Neural cell (in vitro differentiated cells): ENCODE measurements around the gene AGRN. TPM values are rescaled to one million over a fixed set of nuclear protein-coding genes. Genes with fewer than 3 reads are reported as not detected.
A peak's percentile ranks its signal among the peaks of the same experiment; 100 is the strongest.

Experiments used
- H2AFZ ChIP-seq: fragments of 200-600, 300-800 bp; sonication (generic), shearing (Covaris generic); 2 replicates; pipeline ENCODE4 v1.6.0; 2014; ENCODE audit warnings: low read depth, mild to moderate bottlenecking, antibody characterized with exemption, low read length, moderate library complexity
- H3F3A ChIP-seq: fragments of 200-600 bp; shearing (Covaris generic); 2 replicates; pipeline ENCODE4 v1.6.1; 2016; ENCODE audit warnings: mild to moderate bottlenecking, moderate library complexity, mixed read lengths, antibody characterized with exemption, low read length; ENCODE audit not compliant: insufficient read depth, poor library complexity, severe bottlenecking
- H3K27ac ChIP-seq: fragments of 200-600, 300-800 bp; sonication (generic), shearing (Covaris generic); 2 replicates; pipeline ENCODE4 v1.5.1; 2014; ENCODE audit warnings: mild to moderate bottlenecking, low read length, moderate library complexity
- H3K27me3 ChIP-seq: fragments of 300-800, 200-600 bp; sonication (generic), shearing (Covaris generic); 2 replicates; pipeline ENCODE4 v1.6.0; 2014; ENCODE audit warnings: mild to moderate bottlenecking, low read depth, low read length, moderate library complexity; ENCODE audit not compliant: insufficient read depth
- H3K36me3 ChIP-seq: fragments of 300-800, 200-600 bp; sonication (generic), shearing (Covaris generic); 2 replicates; pipeline ENCODE4 v1.5.1; 2014; ENCODE audit warnings: mild to moderate bottlenecking, antibody characterized with exemption, low read length, moderate library complexity; ENCODE audit not compliant: insufficient read depth
- H3K4me2 ChIP-seq: fragments of 300-800, 200-600 bp; sonication (generic), shearing (Covaris generic); 2 replicates; pipeline ENCODE4 v1.6.0; 2014; ENCODE audit warnings: mild to moderate bottlenecking, low read length
- H3K4me3 ChIP-seq: fragments of 300-800, 200-600 bp; sonication (generic), shearing (Covaris generic); 2 replicates; pipeline ENCODE4 v1.5.1; 2014; ENCODE audit warnings: mild to moderate bottlenecking, low read length, moderate library complexity
- H3K79me2 ChIP-seq: fragments of 200-600 bp; shearing (Covaris generic); replicated peaks from 2 replicates; pipeline ENCODE4 v1.6.0; 2014; ENCODE audit warnings: mild to moderate bottlenecking, low read length, moderate library complexity; ENCODE audit not compliant: insufficient read depth
- H3K9ac ChIP-seq: fragments of 300-800, 200-600 bp; sonication (generic), shearing (Covaris generic); 2 replicates; pipeline ENCODE4 v1.6.1; 2016; ENCODE audit warnings: mild to moderate bottlenecking, low read length, mixed read lengths
- H3K9me2 ChIP-seq: fragments of 200-600 bp; shearing (Covaris generic); 2 replicates; pipeline ENCODE4 v1.6.1; 2016; ENCODE audit warnings: mild to moderate bottlenecking, low read length, mixed read lengths; ENCODE audit not compliant: insufficient read depth
- H3K9me3 ChIP-seq: fragments of 200-600, 300-800 bp; sonication (generic), shearing (Covaris generic); 2 replicates; pipeline ENCODE4 v1.6.1; 2016; ENCODE audit warnings: mild to moderate bottlenecking, mixed run types, low read length, moderate library complexity, mixed read lengths
- H4K20me1 ChIP-seq: fragments of 200-600 bp; shearing (Covaris generic); 2 replicates; pipeline ENCODE4 v1.6.1; 2016; ENCODE audit warnings: mild to moderate bottlenecking, mixed run types; ENCODE audit not compliant: insufficient read depth
- EP300 ChIP-seq: fragments of 450-650 bp; conservative IDR thresholded peaks from 2 replicates; pipeline ENCODE4 v1.6.1; 2014; ENCODE audit warnings: antibody characterized with exemption, mild to moderate bottlenecking, moderate library complexity; ENCODE audit not compliant: poor library complexity, severe bottlenecking
- EZH2 ChIP-seq: fragments of 200-600, 300-800 bp; shearing (Covaris generic), sonication (generic); IDR thresholded peaks from 2 replicates; pipeline ENCODE4 v1.6.1; 2014; ENCODE audit warnings: antibody characterized with exemption, low read length, borderline replicate concordance, mild to moderate bottlenecking; ENCODE audit not compliant: insufficient read depth, poor library complexity, severe bottlenecking
- MXI1 ChIP-seq: fragments of 450-650 bp; conservative IDR thresholded peaks from 2 replicates; pipeline ENCODE4 v1.6.1; 2014; ENCODE audit warnings: antibody characterized with exemption, mild to moderate bottlenecking; ENCODE audit not compliant: poor library complexity, severe bottlenecking
- POLR2AphosphoS5 ChIP-seq: IDR thresholded peaks from 2 replicates; pipeline ENCODE4 v1.6.1; 2012
- RAD21 ChIP-seq: fragments of 450-650 bp; conservative IDR thresholded peaks from 2 replicates; pipeline ENCODE4 v1.6.1; 2014; ENCODE audit warnings: antibody characterized with exemption, mild to moderate bottlenecking, moderate library complexity
- SMC3 ChIP-seq: fragments of 450-650 bp; conservative IDR thresholded peaks from 2 replicates; pipeline ENCODE4 v1.6.1; 2014; ENCODE audit warnings: antibody characterized with exemption, mild to moderate bottlenecking, moderate library complexity; ENCODE audit not compliant: poor library complexity
- TAF1 ChIP-seq: IDR thresholded peaks from 2 replicates; pipeline ENCODE4 v1.6.1; 2012; ENCODE audit warnings: low read depth
- polyA plus RNA-seq: library from polyadenylated mRNA; depleted of rRNA; stranded (reverse); fragments of >200 nt; gene quantifications from 2 replicates; pipeline ENCODE4 v1.2.3, GENCODE V29; 2014
- TF ChIP-seq, protein P1 (sequence below): fragments of 450-650 bp; IDR thresholded peaks from 2 replicates; pipeline ENCODE4 v1.5.1; 2014; ENCODE audit warnings: antibody characterized with exemption, mild to moderate bottlenecking, moderate library complexity; ENCODE audit not compliant: poor library complexity, severe bottlenecking
- TF ChIP-seq, protein P2 (sequence below): IDR thresholded peaks from 2 replicates; pipeline ENCODE4 v1.6.1; 2012; ENCODE audit warnings: borderline replicate concordance

The AGRN gene
- polyA plus RNA-seq, 1 donor from 2014 or later, result 104 TPM

DNA sequence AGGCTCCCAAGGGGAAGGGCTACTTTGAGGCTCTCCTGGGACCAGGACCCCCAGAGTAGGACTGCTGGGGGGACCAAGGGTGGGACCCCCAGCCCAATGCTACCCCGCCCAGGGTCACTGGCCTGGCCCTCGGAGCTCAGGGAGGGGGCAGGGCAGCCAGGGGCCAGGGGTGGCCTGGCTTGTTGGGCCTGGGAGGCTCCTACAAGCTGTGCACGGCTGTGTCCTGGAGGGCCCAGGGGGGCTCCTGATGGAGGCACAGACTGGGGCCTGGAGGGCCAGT, 22.3 kb upstream of the AGRN start:
- H3K4me3 ChIP-seq, result peak overlapping the region; percentile 91
- TF ChIP-seq EP300 (no peak), TAF1 (no peak), RAD21 (no peak), MXI1 (no peak), POLR2AphosphoS5 (no peak)
- H2AFZ ChIP-seq, result no peak overlapping the region
- H3K36me3 ChIP-seq, result no peaks in the 10 kb centered on the region
- H3K27ac ChIP-seq, result no peak overlapping the region
- H3K9me2 ChIP-seq, result no peaks in the 10 kb centered on the region
- no peaks in the 10 kb centered on the region for H3K27me3 ChIP-seq
- no peak overlapping the region for H3K4me2 ChIP-seq
- H3K79me2 ChIP-seq, result peaks cover 4% of the 10 kb centered on the region
- no peaks in the 10 kb centered on the region for H3F3A ChIP-seq
- no peaks in the 10 kb centered on the region for H4K20me1 ChIP-seq
- H3K9ac ChIP-seq, result no peak overlapping the region
- no peaks in the 10 kb centered on the region for H3K9me3 ChIP-seq

DNA sequence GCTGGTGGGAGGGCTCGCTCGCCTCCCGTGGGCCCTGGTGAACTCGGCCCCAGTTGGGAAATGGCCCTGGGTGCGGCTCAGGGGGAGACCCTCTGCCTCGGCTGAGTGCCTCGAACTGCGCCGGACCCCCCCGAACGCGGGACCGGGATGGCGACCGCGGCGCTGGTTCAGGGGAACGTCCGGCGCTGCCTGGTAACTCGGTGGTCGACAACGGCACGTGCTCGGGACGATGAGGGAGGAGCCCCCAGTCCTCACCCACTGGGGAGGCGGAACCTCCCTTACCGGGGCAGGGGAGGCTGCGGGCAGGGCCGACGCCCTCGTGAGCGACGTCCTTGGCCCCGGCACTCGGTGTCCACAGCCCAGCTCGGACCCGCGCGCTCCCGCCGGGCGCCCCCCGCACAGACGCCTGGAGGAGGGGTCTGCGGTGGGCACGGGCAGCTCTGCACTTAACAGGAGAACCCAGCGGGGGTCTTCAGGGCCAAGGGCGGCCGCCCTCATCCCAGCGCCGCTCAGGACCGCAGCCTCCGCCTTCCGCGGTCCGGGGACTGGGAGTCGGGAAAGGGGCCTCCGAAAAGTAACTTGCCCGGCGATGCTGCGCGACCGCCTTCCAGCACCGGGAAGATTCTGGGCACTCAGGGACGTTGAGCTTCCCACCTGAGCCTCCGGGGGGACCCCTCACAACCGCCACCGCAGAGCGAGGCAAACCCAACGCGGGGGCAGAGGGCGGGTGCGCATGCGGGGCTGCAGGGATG, 21.8 kb upstream of the AGRN start:
- H3K4me3 ChIP-seq, result peak overlapping the region; percentile 91
- H2AFZ ChIP-seq, result no peak overlapping the region
- no peak overlapping the region for H3K4me2 ChIP-seq
- no peaks in the 10 kb centered on the region for H4K20me1 ChIP-seq
- peak overlapping the region; percentile 59 for H3K27ac ChIP-seq
- no peaks in the 10 kb centered on the region for H3K9me2 ChIP-seq
- H3K27me3 ChIP-seq, result no peaks in the 10 kb centered on the region
- H3K9me3 ChIP-seq, result no peaks in the 10 kb centered on the region
- H3K36me3 ChIP-seq, result no peaks in the 10 kb centered on the region
- TF ChIP-seq, protein P1, sequence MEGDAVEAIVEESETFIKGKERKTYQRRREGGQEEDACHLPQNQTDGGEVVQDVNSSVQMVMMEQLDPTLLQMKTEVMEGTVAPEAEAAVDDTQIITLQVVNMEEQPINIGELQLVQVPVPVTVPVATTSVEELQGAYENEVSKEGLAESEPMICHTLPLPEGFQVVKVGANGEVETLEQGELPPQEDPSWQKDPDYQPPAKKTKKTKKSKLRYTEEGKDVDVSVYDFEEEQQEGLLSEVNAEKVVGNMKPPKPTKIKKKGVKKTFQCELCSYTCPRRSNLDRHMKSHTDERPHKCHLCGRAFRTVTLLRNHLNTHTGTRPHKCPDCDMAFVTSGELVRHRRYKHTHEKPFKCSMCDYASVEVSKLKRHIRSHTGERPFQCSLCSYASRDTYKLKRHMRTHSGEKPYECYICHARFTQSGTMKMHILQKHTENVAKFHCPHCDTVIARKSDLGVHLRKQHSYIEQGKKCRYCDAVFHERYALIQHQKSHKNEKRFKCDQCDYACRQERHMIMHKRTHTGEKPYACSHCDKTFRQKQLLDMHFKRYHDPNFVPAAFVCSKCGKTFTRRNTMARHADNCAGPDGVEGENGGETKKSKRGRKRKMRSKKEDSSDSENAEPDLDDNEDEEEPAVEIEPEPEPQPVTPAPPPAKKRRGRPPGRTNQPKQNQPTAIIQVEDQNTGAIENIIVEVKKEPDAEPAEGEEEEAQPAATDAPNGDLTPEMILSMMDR, result peak; percentile 65
- no peak for TF ChIP-seq EP300
- TF ChIP-seq MXI1, result no peak
- TF ChIP-seq POLR2AphosphoS5, result no peak
- TF ChIP-seq SMC3, result no peak
- no peak for TF ChIP-seq EZH2
- TF ChIP-seq, protein P2, sequence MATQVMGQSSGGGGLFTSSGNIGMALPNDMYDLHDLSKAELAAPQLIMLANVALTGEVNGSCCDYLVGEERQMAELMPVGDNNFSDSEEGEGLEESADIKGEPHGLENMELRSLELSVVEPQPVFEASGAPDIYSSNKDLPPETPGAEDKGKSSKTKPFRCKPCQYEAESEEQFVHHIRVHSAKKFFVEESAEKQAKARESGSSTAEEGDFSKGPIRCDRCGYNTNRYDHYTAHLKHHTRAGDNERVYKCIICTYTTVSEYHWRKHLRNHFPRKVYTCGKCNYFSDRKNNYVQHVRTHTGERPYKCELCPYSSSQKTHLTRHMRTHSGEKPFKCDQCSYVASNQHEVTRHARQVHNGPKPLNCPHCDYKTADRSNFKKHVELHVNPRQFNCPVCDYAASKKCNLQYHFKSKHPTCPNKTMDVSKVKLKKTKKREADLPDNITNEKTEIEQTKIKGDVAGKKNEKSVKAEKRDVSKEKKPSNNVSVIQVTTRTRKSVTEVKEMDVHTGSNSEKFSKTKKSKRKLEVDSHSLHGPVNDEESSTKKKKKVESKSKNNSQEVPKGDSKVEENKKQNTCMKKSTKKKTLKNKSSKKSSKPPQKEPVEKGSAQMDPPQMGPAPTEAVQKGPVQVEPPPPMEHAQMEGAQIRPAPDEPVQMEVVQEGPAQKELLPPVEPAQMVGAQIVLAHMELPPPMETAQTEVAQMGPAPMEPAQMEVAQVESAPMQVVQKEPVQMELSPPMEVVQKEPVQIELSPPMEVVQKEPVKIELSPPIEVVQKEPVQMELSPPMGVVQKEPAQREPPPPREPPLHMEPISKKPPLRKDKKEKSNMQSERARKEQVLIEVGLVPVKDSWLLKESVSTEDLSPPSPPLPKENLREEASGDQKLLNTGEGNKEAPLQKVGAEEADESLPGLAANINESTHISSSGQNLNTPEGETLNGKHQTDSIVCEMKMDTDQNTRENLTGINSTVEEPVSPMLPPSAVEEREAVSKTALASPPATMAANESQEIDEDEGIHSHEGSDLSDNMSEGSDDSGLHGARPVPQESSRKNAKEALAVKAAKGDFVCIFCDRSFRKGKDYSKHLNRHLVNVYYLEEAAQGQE, result no peak
- TF ChIP-seq RAD21, result peak; percentile 25
- no peak for TF ChIP-seq TAF1
- H3K9ac ChIP-seq, result peak overlapping the region; percentile 98
- no peaks in the 10 kb centered on the region for H3F3A ChIP-seq
- H3K79me2 ChIP-seq, result peaks cover 4% of the 10 kb centered on the region
